ENCODE results near the gene CD48. TPM values are rescaled to one million over a fixed set of nuclear protein-coding genes. Genes with fewer than 3 reads are reported as not detected.

CD48 gene
- polyA plus RNA-seq, 1 of the 3 experiments (the other 2 are of a cell fraction): not detected

DNA sequence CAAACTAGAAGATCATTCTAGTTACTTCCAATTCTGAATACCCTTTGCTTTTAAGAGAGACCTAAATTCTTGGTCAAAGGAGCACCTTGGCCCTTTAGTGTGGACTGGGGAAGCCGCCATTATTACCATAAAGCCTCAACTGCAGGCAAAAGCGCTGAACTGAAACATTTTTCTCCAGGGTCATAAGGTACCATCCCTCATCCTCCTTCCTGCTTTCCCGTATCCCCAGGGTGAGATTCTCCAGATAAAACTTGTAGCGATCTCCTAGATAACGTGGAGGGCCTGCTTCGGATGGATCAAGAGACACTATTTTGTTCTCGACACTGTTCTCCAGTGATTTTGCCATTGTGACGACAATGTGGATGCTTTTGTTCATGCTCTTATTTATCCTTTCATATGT is 74.6 kb downstream of the CD48 start:
- Histone ChIP-seq H3K4me3 (ENCODE audit: low read depth in 2 of 2, low read length in 1 of 2) (no peak overlapping the region), H3K4me2 (no peak overlapping the region), H3K36me3 (replicated peaks in 1 of 2; ENCODE audit: control insufficient read depth in 1 of 2, insufficient read depth in 2 of 2, low read length in 1 of 2) (no peaks in the 10 kb centered on the region), H3K4me1 (ENCODE audit: control insufficient read depth in 1 of 2, insufficient read depth in 2 of 2, low read depth in 1 of 2, low read length in 1 of 2) (no peaks in the 10 kb centered on the region), H3K79me2 (ENCODE audit: insufficient read depth) (no peaks in the 10 kb centered on the region), H3F3A (replicated peaks; ENCODE audit: insufficient read depth) (no peaks in the 10 kb centered on the region), H3K27ac (ENCODE audit: low read depth in 2 of 2, low read length in 1 of 2) (no peak overlapping the region), H4K20me1 (ENCODE audit: insufficient read depth) (no peaks in the 10 kb centered on the region), H3K9me3 (no peaks in the 10 kb centered on the region), H3K9me2 (no peaks in the 10 kb centered on the region), H2AFZ (ENCODE audit: low read depth) (no peak overlapping the region), H3K9ac (no peak overlapping the region), H3K27me3 (ENCODE audit: insufficient read depth) (peaks cover 8% of the 10 kb centered on the region; the same call in 1 of the 2 replicates)
- 19% methylated on average over 8 of the region's 8 CpGs for WGBS (ENCODE audit: low lambda C conversion rate)
- ChIA-PET CTCF (no interaction called here), POLR2A (no interaction called here)
- no peak for DNase-seq
- no peak for TF ChIP-seq TEAD4 (IDR thresholded peaks at IDR 0.05; ENCODE audit: borderline replicate concordance, insufficient read depth)
- TF ChIP-seq, protein P1, sequence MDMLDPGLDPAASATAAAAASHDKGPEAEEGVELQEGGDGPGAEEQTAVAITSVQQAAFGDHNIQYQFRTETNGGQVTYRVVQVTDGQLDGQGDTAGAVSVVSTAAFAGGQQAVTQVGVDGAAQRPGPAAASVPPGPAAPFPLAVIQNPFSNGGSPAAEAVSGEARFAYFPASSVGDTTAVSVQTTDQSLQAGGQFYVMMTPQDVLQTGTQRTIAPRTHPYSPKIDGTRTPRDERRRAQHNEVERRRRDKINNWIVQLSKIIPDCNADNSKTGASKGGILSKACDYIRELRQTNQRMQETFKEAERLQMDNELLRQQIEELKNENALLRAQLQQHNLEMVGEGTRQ (IDR thresholded peaks at IDR 0.05; ENCODE audit: borderline replicate concordance, low read depth, low read length): no peak
- TF ChIP-seq, protein P2, sequence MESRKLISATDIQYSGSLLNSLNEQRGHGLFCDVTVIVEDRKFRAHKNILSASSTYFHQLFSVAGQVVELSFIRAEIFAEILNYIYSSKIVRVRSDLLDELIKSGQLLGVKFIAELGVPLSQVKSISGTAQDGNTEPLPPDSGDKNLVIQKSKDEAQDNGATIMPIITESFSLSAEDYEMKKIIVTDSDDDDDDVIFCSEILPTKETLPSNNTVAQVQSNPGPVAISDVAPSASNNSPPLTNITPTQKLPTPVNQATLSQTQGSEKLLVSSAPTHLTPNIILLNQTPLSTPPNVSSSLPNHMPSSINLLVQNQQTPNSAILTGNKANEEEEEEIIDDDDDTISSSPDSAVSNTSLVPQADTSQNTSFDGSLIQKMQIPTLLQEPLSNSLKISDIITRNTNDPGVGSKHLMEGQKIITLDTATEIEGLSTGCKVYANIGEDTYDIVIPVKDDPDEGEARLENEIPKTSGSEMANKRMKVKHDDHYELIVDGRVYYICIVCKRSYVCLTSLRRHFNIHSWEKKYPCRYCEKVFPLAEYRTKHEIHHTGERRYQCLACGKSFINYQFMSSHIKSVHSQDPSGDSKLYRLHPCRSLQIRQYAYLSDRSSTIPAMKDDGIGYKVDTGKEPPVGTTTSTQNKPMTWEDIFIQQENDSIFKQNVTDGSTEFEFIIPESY (IDR thresholded peaks at IDR 0.05; ENCODE audit: borderline replicate concordance, low read depth): no peak
- no peak for TF ChIP-seq NFIC (IDR thresholded peaks at IDR 0.05; ENCODE audit: borderline replicate concordance)
- TF ChIP-seq TCF12 (IDR thresholded peaks at IDR 0.05): no peak
- TF ChIP-seq, protein P3, sequence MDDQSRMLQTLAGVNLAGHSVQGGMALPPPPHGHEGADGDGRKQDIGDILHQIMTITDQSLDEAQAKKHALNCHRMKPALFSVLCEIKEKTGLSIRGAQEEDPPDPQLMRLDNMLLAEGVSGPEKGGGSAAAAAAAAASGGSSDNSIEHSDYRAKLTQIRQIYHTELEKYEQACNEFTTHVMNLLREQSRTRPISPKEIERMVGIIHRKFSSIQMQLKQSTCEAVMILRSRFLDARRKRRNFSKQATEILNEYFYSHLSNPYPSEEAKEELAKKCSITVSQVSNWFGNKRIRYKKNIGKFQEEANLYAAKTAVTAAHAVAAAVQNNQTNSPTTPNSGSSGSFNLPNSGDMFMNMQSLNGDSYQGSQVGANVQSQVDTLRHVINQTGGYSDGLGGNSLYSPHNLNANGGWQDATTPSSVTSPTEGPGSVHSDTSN (IDR thresholded peaks at IDR 0.05): no peak
- TF ChIP-seq, protein P4, sequence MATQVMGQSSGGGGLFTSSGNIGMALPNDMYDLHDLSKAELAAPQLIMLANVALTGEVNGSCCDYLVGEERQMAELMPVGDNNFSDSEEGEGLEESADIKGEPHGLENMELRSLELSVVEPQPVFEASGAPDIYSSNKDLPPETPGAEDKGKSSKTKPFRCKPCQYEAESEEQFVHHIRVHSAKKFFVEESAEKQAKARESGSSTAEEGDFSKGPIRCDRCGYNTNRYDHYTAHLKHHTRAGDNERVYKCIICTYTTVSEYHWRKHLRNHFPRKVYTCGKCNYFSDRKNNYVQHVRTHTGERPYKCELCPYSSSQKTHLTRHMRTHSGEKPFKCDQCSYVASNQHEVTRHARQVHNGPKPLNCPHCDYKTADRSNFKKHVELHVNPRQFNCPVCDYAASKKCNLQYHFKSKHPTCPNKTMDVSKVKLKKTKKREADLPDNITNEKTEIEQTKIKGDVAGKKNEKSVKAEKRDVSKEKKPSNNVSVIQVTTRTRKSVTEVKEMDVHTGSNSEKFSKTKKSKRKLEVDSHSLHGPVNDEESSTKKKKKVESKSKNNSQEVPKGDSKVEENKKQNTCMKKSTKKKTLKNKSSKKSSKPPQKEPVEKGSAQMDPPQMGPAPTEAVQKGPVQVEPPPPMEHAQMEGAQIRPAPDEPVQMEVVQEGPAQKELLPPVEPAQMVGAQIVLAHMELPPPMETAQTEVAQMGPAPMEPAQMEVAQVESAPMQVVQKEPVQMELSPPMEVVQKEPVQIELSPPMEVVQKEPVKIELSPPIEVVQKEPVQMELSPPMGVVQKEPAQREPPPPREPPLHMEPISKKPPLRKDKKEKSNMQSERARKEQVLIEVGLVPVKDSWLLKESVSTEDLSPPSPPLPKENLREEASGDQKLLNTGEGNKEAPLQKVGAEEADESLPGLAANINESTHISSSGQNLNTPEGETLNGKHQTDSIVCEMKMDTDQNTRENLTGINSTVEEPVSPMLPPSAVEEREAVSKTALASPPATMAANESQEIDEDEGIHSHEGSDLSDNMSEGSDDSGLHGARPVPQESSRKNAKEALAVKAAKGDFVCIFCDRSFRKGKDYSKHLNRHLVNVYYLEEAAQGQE (IDR thresholded peaks at IDR 0.05; ENCODE audit: low read depth, low read length): no peak
- TF ChIP-seq RAD21 (IDR thresholded peaks at IDR 0.05; ENCODE audit: low read length): no peak
- no peak for TF ChIP-seq EZH2phosphoT487 (IDR thresholded peaks at IDR 0.05; ENCODE audit: borderline replicate concordance, low read depth)
- no peak for TF ChIP-seq JUND (IDR thresholded peaks at IDR 0.05)
